Thyroid gland (tissue), 4 donors: ENCODE measurements around the gene LRMDA.

ENCODE experiments used
- CTCF ChIP-seq, 6 experiments: fragments of 200-600 bp in 3 of 6; fragments of 450-650 bp in 3 of 6; sonication (generic) in 3 of 6; IDR thresholded peaks; one replicate each; pipeline ENCODE4 v1.5.1; 2016 to 2019; ENCODE audit warnings: antibody characterized with exemption in 6 of 6, mild to moderate bottlenecking in 2 of 6, inconsistent platforms in 1 of 6, moderate library complexity in 1 of 6
- POLR2A ChIP-seq, 2 donors: fragments of 450-650 bp; IDR thresholded peaks; one replicate each; pipeline ENCODE4 v1.6.1; 2017; ENCODE audit warnings: antibody characterized with exemption in 2 of 2, mild to moderate bottlenecking in 2 of 2, moderate library complexity in 1 of 2

- TF ChIP-seq CTCF (IDR thresholded peaks at IDR 0.05) (no peak), POLR2A (IDR thresholded peaks at IDR 0.05) (no peak)
Observed at GRCh38 chr10:75929630-75930161, 498.3 kb downstream of the LRMDA start.
